GM12878 (cell line): Measurements from ENCODE around the gene FAT1. TPM values are rescaled to one million over a fixed set of nuclear protein-coding genes. Genes with fewer than 3 reads are reported as not detected.

ENCODE experiments used
- CEBPB ChIP-seq, 2 experiments: fragments of 150-350 bp in 1 of 2; IDR thresholded peaks; 2 replicates each; pipeline ENCODE4 v1.6.1; 2012 to 2014; ENCODE audit warnings: low read depth in 2 of 2, low read length in 2 of 2, borderline replicate concordance in 1 of 2, inconsistent platforms in 1 of 2
- HCFC1 ChIP-seq: fragments of 150-350 bp; IDR thresholded peaks from 2 replicates; pipeline ENCODE4 v1.6.1; 2014; ENCODE audit warnings: low read length
- POLR2AphosphoS5 ChIP-seq: IDR thresholded peaks from 2 replicates; pipeline ENCODE4 v1.6.1; 2011; ENCODE audit warnings: mild to moderate bottlenecking, low read length, inconsistent platforms
- ZNF207 ChIP-seq: fragments of 450-650 bp; IDR thresholded peaks from 2 replicates; pipeline ENCODE4 v1.6.1; 2014; ENCODE audit warnings: antibody characterized with exemption, mild to moderate bottlenecking, borderline replicate concordance
- polyA plus RNA-seq, 11 experiments: library from polyadenylated mRNA; depleted of rRNA in 4 of 11; unstranded in 6 of 11; stranded (reverse) in 5 of 11; fragments of >200 nt; fragmentation: Nextera tagmentation in 4 of 11; fragmentation: Illumina TruSeq in 1 of 11; extraction: Ambion mirVana in 4 of 11; extraction: Trizol in 1 of 11; gene quantifications; 1 replicate in 1 of 11; 2 replicates in 10 of 11; pipeline versions ENCODE4 v1.2.1 to v1.2.3, GENCODE V29; 2011 to 2016; ENCODE audit warnings: inconsistent platforms in 2 of 11, missing spikeins in 2 of 11, low read depth in 1 of 11
- total RNA-seq, 4 experiments: library from RNA; depleted of rRNA in 3 of 4; stranded (reverse); fragments of >200 nt in 3 of 4; fragmentation: Illumina TruSeq in 1 of 4; extraction: Trizol in 1 of 4; gene quantifications; 2 replicates each; pipeline versions ENCODE4 v1.2.1 to v1.2.3, GENCODE V29; 2013 to 2021
- TF ChIP-seq, protein P1 (sequence below): fragments of 450-650 bp; IDR thresholded peaks from 2 replicates; pipeline ENCODE4 v1.6.1; 2017; ENCODE audit warnings: mild to moderate bottlenecking, low read depth, inconsistent platforms; ENCODE audit not compliant: poor library complexity, severe bottlenecking
- TF ChIP-seq, protein P2 (sequence below), 3 experiments: IDR thresholded peaks in 2 of 3; conservative IDR thresholded peaks in 1 of 3; 2 replicates each; pipeline ENCODE4 v1.5.1; 2011; ENCODE audit warnings: low read depth in 3 of 3, low read length in 3 of 3, mild to moderate bottlenecking in 3 of 3, control low read depth in 2 of 3, moderate library complexity in 2 of 3, inconsistent platforms in 1 of 3, mixed read lengths in 1 of 3; ENCODE audit not compliant: control insufficient read depth in 2 of 3, insufficient read depth in 1 of 3; ENCODE audit errors: extremely low read depth in 1 of 3
- TF ChIP-seq, protein P3 (sequence below): IDR thresholded peaks from 2 replicates; pipeline ENCODE4 v1.6.1; 2012; ENCODE audit warnings: low read depth, low read length, improper control_type of control experiment

The FAT1 gene
- total and polyA plus RNA-seq, 10 of the 15 experiments (the other 5 are each of a cell fraction or from before 2014, with no cell fraction given), result 0.04 to 11.8 (median 0.11) TPM; not detected in 1

DNA sequence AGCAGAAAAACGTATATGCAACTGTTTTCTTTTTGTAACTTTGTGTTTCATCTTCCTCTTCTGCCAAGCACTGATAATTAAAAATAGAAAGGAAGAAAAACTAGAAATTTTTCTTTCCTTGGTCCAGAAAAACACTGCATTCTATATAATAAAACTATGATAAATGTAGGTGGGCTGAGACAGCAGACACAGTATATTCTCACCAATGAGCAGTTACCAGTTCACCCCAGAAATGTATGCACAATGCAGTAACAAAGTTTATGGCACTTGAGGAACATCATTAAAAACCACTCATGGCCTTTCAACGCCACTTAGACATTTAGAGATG lies 79.4 kb downstream of the FAT1 start (continued):
- TF ChIP-seq POLR2AphosphoS5, result no peak
- TF ChIP-seq CEBPB (IDR thresholded peaks at IDR 0.05; ENCODE audit: borderline replicate concordance in 1 of 2, low read depth in 2 of 2, low read length in 2 of 2), result no peak
- TF ChIP-seq ZNF207, result no peak
- TF ChIP-seq, protein P1, sequence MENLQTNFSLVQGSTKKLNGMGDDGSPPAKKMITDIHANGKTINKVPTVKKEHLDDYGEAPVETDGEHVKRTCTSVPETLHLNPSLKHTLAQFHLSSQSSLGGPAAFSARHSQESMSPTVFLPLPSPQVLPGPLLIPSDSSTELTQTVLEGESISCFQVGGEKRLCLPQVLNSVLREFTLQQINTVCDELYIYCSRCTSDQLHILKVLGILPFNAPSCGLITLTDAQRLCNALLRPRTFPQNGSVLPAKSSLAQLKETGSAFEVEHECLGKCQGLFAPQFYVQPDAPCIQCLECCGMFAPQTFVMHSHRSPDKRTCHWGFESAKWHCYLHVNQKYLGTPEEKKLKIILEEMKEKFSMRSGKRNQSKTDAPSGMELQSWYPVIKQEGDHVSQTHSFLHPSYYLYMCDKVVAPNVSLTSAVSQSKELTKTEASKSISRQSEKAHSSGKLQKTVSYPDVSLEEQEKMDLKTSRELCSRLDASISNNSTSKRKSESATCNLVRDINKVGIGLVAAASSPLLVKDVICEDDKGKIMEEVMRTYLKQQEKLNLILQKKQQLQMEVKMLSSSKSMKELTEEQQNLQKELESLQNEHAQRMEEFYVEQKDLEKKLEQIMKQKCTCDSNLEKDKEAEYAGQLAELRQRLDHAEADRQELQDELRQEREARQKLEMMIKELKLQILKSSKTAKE, result no peak
- TF ChIP-seq, protein P2, sequence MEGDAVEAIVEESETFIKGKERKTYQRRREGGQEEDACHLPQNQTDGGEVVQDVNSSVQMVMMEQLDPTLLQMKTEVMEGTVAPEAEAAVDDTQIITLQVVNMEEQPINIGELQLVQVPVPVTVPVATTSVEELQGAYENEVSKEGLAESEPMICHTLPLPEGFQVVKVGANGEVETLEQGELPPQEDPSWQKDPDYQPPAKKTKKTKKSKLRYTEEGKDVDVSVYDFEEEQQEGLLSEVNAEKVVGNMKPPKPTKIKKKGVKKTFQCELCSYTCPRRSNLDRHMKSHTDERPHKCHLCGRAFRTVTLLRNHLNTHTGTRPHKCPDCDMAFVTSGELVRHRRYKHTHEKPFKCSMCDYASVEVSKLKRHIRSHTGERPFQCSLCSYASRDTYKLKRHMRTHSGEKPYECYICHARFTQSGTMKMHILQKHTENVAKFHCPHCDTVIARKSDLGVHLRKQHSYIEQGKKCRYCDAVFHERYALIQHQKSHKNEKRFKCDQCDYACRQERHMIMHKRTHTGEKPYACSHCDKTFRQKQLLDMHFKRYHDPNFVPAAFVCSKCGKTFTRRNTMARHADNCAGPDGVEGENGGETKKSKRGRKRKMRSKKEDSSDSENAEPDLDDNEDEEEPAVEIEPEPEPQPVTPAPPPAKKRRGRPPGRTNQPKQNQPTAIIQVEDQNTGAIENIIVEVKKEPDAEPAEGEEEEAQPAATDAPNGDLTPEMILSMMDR (IDR thresholded peaks at IDR 0.05 in 2 of 3, conservative IDR thresholded peaks at IDR 0.05 in 1 of 3; ENCODE audit: control insufficient read depth in 2 of 3, extremely low read depth in 1 of 3, insufficient read depth in 1 of 3, low read depth in 3 of 3, low read length in 3 of 3), result no peak
- TF ChIP-seq HCFC1, result no peak
- TF ChIP-seq, protein P3, sequence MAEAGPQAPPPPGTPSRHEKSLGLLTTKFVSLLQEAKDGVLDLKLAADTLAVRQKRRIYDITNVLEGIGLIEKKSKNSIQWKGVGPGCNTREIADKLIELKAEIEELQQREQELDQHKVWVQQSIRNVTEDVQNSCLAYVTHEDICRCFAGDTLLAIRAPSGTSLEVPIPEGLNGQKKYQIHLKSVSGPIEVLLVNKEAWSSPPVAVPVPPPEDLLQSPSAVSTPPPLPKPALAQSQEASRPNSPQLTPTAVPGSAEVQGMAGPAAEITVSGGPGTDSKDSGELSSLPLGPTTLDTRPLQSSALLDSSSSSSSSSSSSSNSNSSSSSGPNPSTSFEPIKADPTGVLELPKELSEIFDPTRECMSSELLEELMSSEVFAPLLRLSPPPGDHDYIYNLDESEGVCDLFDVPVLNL, result no peak
